Ramos (cell line): ENCODE data around the gene HS3ST6.
"Not testable (repeated sequence)": the region's sequence is repeated elsewhere in the genome, so short reads cannot be mapped to it uniquely, and the experiment has no call there.

Source experiments
- in situ Hi-C: fragments of 300-500 bp; cut with MboI; formaldehyde crosslinking; loops from one replicate; pipeline ENCODE4 v1.14.3; 2022; ENCODE audit warnings: low sequenced_read_pairs; ENCODE audit not compliant: unreplicated experiment

The HS3ST6 gene

DNA sequence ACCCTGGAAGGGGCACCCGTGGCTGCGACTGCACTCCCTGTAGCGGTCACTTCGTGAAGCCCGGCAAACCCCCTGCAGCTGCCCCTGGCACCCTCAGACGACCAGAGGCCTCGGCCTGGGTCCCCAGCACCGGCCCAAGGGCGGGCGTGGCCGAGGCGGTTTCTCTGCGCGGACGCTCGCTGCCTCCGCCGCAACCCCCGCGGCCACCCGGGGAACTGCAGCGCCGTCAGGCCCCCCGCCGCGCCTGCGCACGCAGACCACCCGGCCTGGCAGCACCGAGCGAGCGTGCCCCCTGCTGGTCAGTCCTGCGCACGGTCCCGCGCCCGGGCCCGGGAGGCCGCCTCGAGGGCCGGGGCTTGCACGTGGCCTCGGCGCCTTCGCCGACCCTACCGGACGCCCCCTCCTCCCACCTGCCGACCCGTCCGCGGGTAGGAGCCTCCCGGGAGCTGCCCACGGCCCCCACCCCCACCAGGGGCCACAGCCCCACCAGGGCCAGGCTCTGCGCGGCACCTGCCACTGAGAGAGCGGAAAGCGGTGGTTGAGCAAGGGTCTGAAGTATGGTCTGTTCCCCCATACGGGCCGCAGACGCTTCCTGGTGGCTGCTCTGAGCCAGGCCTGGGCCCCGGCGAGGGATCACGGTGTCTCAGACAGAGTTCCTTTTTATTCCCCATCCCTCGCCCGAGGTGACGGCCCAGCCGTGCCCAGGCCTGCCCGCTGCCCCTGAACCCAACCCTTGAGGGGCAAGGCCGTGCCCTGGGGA lies 11.5 kb upstream of the HS3ST6 start:
- in situ Hi-C loops = loop anchor here (5.0 kb wide), 1 partner anchor 72 kb away; no protein-coding TSS in a partner anchor

DNA sequence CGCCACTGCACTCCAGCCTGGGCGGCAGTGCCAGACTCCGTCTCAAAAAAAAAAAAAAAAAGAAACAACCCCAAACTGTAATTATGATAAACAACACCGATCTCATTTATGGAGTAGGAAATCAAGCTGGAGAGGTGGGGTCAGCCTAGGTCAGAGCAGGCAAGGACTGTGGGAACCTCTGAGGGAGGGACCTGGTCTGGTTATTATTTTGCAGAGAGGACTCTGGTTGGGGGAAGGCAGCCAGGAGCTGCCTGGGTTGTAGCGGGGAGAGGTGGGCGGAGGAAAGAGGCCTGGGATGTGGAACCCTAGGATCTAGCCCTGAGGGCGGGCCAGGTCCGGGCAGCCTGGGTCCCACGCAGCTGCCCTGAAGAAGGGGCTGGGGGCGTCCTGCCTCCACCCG lies 10.9 kb upstream of the HS3ST6 start:
- in situ Hi-C loops = no loop called here

GRCh38 chr16:1926271-1926670 lies 8.1 kb upstream of the HS3ST6 start:
- in situ Hi-C loops = no loop called here

DNA sequence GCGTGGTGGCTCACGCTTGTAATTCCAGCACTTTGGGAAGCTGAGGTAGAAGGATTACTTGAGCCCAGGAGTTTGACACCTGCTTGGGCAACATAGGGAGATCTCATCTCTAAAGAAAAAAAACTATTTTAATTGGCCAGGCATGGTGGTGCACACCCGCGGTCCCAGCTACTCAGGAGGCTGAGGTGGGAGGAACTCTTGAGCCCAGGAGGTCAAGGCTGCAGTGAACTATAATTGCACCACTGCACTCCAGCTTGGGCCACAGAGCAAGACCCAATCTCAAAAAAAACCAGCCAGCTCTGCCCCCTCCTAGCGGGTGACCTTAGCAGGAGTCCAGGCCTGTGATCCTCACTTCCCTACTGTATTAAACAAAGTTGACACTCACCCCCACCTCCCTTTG lies 5.9 kb upstream of the HS3ST6 start:
- in situ Hi-C loops = no loop called here

DNA sequence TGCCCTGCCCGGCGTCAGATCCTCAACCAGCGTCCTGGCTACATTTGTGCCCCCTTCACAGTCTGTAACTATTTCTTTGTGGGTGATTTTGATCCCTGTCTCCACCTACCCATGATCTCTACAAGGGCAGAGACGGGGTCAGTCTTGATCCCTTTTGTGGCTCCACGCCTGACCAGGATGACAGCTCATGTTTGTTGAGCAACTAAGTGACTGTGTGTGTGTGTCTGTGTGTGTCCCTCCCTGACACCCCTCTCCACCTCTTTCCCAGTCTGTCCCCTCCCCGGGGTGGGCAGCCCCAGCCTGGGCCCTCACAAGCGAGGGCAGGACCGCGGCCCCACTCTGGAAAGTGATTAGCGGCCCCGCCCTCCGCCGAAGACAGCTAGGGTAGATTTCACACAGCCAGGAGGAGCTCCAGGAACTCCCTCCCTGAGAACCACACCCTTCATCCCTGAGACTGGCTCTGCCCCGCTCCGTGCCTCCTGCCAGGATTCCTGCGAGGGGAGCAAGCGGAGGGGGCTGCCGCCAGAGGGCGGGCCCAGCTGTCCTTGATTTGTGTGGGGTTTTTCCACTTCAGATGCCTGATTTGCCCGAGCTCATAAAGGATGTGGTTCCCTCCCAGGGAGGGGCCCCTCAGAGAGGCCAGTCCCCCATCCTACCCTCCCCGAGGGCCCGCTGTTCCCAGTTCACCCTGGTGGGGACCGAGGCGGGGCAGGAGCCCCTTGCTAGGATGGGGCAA lies 5.3 kb upstream of the HS3ST6 start:
- in situ Hi-C loops = no loop called here

DNA sequence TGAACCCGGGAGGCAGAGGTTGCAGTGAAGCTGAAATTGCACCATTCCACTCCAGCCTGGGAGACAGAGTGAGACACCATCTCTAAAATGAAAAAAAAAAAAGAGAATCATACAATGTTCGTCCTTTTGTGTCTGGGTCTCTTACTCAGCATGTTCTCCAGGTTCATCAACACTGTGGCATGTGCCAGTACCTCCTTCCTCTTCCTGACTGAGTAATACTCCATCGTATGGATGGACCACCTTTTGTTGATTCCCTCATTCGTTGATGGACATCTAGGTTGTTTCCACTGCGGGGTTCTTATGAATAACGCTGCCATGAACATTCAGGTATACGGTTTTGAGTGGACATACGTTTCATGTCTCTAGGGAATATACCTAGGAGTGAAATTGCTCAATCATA lies 4.1 kb upstream of the HS3ST6 start:
- in situ Hi-C loops = no loop called here

- in situ Hi-C loops = no loop called here
Observed at GRCh38 chr16:1920727-1921171, 2.5 kb upstream of the HS3ST6 start.

DNA sequence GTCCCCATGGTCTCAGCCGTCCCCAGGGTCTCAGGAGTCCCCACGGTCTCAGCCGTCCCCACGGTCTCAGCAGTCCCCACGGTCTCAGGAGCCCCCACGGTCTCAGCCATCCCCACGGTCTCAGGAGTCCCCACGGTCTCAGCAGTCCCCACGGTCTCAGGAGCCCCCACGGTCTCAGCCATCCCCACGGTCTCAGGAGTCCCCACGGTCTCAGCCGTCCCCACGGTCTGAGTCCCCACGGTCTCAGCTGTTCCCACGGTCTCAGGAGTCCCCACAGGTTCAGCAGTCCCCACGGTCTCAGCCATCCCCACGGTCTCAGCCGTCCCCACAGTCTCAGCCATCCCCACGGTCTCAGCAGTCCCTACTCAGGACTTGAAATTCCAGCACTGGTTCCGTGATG lies 1.9 kb upstream of the HS3ST6 start:
- in situ Hi-C loops = not testable (repeated sequence)

DNA sequence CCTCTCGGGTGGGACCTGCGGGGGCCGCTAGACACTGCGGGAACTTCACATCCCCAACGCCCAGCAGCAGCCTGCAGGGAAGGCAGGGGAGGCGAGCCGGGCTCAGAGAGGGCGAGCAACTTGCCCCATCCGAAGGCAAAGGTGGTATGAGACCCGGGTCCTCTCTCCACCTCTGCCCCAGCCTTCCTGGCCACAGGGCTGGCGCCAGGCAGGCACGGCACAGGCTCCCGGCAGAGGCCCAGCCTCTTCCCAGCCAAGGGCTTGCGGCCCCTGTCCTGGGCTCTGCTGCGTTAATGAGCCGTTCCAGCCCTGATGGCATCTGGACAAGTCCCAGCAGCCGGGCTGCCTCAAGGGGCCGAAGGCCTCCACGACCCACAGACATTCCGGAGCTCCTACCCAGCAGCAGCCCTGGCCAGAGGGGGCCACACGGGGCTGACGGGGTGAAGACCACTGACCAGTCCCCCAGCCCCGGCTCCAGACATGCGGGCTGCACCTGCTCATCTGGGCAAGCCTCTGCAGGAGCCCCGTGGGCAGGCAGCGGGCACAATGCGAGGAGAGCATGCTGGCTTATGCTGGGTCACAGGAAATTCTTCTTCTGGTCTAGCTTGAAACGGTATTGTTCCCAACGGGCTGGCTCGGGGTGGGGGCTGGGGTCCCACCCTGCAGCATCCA lies 1.2 kb upstream of the HS3ST6 start:
- in situ Hi-C loops = no loop called here

GRCh38 chr16:1917665-1918350 lies 407 bp downstream of the HS3ST6 start:
- in situ Hi-C loops = no loop called here

DNA sequence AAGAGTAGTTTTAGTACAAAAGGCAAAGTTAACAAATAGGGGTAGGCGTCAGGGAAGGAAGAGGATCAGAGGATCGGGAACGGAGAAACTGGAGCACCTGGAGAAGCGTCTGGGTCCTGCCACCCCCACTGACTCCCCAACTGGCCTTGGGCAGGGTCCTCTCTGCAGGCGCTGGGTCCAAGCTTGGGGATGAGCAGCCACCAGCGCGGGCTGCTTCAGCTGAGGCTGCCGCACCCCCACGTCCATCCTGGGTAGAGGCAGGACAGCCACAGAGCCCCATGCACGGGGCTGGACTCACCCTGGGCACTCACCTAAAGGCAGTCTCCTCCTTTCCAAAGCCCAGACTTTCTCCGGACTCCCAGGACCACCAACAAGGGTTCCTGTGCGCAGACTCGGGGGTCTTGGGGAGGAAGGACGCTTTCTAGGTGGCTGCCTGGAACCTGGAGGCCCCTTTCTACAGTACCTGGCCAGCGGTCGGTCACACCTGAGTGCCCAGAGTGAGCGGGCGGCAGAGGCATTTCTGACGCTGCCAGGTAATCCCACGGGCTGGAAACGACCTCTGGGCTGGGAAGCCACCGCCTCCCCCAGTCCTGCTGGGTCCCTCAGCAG lies 1.1 kb downstream of the HS3ST6 start:
- in situ Hi-C loops = no loop called here

GRCh38 chr16:1916640-1916990 lies 1.6 kb downstream of the HS3ST6 start:
- in situ Hi-C loops = no loop called here

GRCh38 chr16:1915732-1916639 lies 2.2 kb downstream of the HS3ST6 start:
- in situ Hi-C loops = no loop called here

DNA sequence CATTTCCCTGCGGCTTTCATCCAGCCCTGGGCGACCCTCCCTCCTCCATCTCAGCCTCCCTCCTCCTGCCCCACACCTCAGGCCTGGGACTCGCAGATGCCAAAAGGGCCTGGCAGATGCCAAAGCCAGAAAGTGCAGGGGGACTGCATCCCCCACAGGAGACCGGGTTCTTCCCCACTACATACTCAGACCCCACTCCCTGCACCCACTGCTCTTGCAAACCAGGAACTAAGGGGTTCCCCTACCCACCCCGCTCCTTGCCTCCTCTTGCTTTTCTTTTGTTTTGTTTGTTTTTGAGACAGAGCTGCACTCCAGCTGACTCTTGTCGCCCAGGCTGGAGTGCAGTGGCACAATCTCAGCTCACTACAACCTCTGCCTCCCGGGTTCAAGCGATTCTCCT lies 3.2 kb downstream of the HS3ST6 start:
- in situ Hi-C loops = no loop called here

DNA sequence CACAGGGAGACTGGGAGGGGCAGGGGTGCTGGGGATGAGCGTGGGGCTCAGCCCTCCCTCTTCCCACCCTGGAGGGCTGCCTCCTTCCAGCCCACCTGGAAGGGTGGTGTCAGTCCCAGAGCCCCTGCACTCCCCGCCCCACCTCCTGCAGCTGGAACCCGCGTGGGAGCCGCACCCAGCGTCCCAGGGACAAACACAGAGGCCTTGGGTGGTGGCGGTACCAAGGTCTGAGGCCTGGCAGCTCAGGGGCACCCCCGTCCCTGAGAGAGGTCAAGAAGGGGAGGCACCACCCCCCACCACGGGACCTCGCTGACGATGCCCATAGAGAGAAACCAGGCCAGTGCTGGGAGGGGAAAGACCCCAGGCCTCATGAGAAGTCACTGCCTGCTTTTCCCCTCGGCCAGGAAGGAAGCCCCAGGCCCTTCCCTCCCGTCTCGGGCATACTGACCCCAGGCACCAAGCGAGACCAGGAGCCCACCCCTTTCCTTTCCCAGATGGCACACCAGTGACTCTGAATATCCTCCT lies 4.1 kb downstream of the HS3ST6 start:
- in situ Hi-C loops = no loop called here

- in situ Hi-C loops = no loop called here
Observed at GRCh38 chr16:1913327-1914083, 4.7 kb downstream of the HS3ST6 start.

DNA sequence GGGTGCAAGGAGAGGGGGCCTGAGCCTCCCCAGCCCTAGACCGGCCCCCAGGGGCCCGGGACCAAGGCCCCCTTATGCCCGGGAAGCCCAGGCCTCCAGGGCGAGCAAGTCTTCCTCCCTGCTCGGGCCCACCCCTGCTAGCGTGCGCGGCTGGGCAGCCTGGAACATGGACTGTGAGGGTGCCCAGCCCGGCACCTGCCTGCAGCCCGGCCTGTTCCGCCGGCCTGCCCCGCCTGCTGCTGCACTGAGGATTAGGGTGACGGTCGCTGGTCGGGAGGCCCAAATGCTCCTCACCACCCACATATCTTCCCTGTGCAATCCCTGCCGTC lies 6.0 kb downstream of the HS3ST6 start:
- in situ Hi-C loops = no loop called here

DNA sequence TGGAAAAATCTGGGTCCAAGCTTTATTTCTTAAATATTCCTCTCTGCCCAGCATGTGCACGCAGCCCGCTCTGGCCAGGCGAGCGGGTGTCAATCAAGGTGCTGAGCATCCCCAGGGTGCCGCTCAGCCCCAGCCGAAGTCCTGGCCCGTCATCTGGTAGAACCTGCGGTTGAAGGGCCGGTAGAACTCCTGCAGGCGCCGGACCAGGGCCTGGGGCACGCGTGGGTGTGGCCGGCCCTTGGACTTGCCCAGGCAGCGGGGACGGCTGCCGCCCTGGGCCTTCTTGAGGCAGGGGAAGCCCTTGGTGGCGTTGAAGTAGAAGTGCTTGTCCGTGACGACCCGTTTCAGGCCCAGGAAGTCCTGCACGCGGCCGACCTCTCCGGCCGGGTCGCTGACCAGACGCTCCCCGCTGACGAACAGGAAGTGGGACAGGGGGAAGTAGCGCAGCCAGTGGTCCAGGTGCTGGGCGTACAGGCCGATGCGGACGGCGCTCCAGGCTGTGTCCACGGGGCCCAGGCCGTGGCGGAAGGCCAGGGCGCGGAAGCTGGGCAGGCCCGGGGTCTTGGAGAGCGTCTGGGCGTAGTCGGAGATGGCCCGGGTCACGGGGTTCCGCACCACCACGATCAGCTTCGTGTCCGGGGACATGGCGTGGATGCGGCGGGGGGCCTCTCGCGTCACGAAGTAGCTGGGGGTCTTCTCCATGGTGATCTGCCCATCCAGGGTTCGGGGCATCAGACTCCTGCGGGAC lies 6.6 kb downstream of the HS3ST6 start:
- in situ Hi-C loops = no loop called here
